ENCODE data around the gene SYTL3.

DNA sequence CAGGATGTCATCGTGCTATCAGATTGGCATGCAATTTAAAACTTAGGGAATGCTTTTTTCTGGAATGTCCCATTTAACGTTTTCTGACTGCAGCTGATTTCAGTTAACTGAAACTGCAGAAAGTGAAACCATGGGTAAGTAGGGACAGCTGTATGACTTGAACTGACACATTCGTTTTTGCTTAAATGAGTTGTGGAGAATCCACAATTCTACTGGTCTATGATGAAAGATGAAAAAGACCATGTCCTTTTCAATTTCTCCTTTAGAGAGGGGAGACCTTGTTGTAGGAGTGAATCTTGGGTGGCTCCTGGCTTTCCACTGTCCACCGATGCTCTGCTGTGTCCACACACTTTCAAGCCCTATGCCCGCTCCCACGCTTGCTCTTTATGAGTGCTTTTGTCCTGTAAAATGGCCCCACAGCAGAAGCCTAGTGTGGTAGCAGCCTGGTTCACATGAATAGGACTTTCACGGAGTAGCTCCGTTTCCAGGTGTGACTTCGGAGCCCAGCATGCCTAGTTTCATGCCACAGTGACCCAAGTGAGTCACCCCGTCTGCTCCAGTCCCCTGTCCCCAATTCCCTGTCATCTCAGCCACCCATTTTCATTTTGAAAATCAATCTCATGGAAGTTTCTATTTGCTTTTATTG is 27.2 kb upstream of the SYTL3 start:
- no peak for TF ChIP-seq SMAD3 (CRISPR knock-in tag; IDR thresholded peaks at IDR 0.05; ENCODE audit: borderline replicate concordance)
- no peak for TF ChIP-seq CTCF (IDR thresholded peaks at IDR 0.05)
- TF ChIP-seq ZNF423 (CRISPR knock-in tag; IDR thresholded peaks at IDR 0.05): no peak
- TF ChIP-seq, protein P1, sequence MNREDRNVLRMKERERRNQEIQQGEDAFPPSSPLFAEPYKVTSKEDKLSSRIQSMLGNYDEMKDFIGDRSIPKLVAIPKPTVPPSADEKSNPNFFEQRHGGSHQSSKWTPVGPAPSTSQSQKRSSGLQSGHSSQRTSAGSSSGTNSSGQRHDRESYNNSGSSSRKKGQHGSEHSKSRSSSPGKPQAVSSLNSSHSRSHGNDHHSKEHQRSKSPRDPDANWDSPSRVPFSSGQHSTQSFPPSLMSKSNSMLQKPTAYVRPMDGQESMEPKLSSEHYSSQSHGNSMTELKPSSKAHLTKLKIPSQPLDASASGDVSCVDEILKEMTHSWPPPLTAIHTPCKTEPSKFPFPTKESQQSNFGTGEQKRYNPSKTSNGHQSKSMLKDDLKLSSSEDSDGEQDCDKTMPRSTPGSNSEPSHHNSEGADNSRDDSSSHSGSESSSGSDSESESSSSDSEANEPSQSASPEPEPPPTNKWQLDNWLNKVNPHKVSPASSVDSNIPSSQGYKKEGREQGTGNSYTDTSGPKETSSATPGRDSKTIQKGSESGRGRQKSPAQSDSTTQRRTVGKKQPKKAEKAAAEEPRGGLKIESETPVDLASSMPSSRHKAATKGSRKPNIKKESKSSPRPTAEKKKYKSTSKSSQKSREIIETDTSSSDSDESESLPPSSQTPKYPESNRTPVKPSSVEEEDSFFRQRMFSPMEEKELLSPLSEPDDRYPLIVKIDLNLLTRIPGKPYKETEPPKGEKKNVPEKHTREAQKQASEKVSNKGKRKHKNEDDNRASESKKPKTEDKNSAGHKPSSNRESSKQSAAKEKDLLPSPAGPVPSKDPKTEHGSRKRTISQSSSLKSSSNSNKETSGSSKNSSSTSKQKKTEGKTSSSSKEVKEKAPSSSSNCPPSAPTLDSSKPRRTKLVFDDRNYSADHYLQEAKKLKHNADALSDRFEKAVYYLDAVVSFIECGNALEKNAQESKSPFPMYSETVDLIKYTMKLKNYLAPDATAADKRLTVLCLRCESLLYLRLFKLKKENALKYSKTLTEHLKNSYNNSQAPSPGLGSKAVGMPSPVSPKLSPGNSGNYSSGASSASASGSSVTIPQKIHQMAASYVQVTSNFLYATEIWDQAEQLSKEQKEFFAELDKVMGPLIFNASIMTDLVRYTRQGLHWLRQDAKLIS (CRISPR knock-in tag; IDR thresholded peaks at IDR 0.05; ENCODE audit: borderline replicate concordance): no peak
- no peak for TF ChIP-seq USF2 (CRISPR knock-in tag; IDR thresholded peaks at IDR 0.05)
- TF ChIP-seq IRF2 (CRISPR knock-in tag; IDR thresholded peaks at IDR 0.05; ENCODE audit: borderline replicate concordance, low read depth): no peak
- no peak for TF ChIP-seq ZNF671 (CRISPR knock-in tag; IDR thresholded peaks at IDR 0.05)
- TF ChIP-seq IRF1 (CRISPR knock-in tag; IDR thresholded peaks at IDR 0.05): no peak
- no peak for TF ChIP-seq ZBTB21 (CRISPR knock-in tag; IDR thresholded peaks at IDR 0.05; ENCODE audit: borderline replicate concordance)

Measured in WTC11 (cell line).